Measurements from ENCODE around the gene CXCL1.

The CXCL1 gene

DNA sequence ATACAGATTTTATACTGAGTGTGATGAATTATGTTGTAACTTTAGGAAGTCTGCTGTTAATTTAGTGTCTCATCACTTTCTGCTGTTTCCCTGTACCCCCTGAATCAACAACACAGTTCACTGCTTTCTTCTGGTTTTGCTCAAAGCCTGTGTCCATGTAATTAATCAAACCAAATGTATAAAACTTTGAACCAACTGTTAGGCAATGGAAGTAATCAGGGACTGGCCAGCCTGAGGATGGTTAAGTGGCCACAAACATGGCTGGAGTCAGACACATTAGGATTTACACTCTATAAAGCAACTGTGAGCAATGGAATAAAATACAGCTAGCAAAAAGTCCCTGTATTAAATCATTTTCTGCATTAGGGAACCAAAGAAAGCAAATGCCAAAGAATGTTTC lies 42.6 kb downstream of the CXCL1 start:
- no peak overlapping the region for H3K4me3 ChIP-seq (ENCODE audit: low read depth, low read length)
- DNase-seq (ENCODE audit: low read depth) = no peak
- TF ChIP-seq, protein P1, sequence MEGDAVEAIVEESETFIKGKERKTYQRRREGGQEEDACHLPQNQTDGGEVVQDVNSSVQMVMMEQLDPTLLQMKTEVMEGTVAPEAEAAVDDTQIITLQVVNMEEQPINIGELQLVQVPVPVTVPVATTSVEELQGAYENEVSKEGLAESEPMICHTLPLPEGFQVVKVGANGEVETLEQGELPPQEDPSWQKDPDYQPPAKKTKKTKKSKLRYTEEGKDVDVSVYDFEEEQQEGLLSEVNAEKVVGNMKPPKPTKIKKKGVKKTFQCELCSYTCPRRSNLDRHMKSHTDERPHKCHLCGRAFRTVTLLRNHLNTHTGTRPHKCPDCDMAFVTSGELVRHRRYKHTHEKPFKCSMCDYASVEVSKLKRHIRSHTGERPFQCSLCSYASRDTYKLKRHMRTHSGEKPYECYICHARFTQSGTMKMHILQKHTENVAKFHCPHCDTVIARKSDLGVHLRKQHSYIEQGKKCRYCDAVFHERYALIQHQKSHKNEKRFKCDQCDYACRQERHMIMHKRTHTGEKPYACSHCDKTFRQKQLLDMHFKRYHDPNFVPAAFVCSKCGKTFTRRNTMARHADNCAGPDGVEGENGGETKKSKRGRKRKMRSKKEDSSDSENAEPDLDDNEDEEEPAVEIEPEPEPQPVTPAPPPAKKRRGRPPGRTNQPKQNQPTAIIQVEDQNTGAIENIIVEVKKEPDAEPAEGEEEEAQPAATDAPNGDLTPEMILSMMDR (IDR thresholded peaks at IDR 0.05; ENCODE audit: low read depth, low read length, missing control alignments) = no peak

DNA sequence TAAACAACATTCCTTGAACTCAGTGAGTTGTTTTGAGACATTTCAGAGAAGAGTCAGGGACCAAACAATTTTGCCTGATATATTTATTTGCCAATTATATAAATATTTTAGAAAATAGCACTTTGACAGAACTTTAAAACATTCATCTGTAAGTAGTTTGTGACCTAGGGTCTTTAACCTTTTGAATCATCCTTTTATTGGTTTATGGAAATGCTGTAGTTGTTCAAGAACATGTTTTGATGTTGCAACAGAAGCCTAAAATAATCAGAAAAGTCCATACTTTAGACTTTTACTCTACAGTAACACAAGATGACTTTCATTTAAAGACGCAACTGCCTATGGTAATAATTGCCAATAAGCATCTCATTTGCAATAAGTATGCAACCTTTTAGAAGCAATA lies 43.0 kb downstream of the CXCL1 start:
- no peak overlapping the region for H3K4me3 ChIP-seq (ENCODE audit: low read depth, low read length)
- TF ChIP-seq, protein P1 (IDR thresholded peaks at IDR 0.05; ENCODE audit: low read depth, low read length, missing control alignments) = no peak
- DNase-seq (ENCODE audit: low read depth) = no peak

DNA sequence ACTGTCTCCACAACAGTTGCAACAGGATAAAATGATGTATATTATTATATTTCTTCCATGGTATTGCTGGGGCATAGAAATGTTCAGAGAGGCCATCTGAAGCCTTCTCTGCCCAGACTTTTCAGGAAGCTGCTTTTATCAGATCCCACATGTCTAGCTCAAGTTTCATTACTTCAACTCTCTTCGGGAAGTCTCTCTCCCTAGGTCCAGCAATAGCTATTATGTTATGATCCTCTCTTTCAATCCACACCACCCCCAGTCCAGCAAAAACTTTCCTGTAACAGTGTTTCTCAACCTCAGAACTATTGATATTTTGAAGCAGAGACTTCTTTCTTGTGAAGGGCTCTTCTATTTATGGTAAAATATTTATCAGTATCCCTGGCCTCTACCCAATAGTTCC lies 44.9 kb downstream of the CXCL1 start:
- TF ChIP-seq, protein P1 (IDR thresholded peaks at IDR 0.05; ENCODE audit: low read depth, low read length, missing control alignments) = no peak
- H3K4me3 ChIP-seq (ENCODE audit: low read depth, low read length) = no peak overlapping the region
- no peak for DNase-seq (ENCODE audit: low read depth)

DNA sequence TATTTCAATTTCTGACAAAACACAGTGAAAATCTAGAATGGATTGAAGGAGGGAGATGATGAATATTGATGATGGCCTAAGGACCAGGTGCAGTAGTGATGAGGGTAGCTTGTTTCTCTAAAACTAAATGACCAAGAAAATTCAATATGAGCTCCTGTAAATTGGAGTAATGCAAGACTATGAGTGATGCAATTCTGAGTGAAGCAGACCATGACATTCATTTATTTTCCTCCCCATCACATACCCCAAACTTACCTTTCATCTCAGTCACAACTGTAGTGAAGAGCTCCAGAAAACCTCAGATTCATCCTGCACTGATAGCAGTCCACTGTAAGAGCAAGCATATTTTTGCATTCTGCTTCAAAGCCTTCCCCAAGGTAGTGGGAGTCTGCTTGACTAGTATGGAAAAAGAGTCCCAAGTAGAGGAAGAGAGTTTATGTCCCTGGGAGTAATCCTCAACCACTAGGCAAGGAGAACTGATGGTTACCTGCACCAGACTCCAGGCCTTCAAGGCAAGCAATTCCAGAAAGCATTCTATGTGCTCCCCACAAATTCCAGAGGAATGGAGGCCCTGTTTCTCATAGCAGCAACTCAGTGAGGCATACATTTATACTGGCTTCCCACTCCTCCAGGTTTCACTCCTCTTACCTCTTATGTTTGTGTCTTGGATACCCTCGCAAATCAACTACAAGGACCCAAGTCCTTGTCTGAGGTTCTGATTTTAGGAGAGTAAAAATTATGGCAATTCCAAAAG lies 47.2 kb downstream of the CXCL1 start:
- TF ChIP-seq, protein P1 (IDR thresholded peaks at IDR 0.05; ENCODE audit: low read depth, low read length, missing control alignments) = no peak
- no peak overlapping the region for H3K4me3 ChIP-seq (ENCODE audit: low read depth, low read length)
- no peak for DNase-seq (ENCODE audit: low read depth)

DNA sequence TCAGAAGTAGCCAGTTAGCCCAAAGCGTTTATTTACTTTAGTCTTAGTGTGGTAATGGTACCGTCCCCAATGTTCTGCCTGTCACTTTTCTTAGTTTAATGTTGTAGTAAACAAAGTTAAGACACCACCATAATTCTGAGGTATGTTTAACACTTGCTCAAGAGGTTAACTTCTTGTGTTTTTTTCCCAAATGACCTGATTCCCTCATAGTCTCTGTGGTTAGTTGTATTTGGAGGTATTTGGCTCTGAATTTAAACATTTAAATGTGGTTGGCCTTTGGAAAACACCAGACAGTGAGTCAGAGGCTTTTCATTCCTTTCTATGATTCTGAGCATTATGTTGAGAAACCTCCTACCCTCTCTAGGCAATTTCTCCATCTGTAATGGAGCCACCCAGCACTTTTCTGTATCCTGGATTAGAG lies 47.9 kb downstream of the CXCL1 start:
- TF ChIP-seq, protein P1 (IDR thresholded peaks at IDR 0.05; ENCODE audit: low read depth, low read length, missing control alignments) = no peak
- H3K4me3 ChIP-seq (ENCODE audit: low read depth, low read length) = no peak overlapping the region
- no peak for DNase-seq (ENCODE audit: low read depth)

DNA sequence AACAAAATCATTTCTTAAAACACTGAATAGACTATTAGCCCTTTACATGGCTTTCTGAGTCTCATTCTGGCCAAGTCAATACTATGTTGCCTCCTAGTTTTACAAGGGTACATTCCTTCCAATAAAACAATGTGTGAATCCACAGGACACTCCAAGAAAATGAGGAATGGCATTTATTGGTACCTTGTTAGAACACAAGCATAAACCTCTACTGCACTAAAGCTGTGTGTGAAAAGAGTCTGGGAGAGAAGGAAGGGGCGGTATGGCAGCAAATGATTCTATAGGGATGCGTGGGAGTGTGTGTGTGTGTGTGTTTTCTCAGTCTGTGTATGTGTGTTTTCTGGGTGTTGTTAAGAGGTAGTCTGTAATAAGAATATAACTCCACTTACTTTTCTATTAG lies 48.9 kb downstream of the CXCL1 start:
- DNase-seq (ENCODE audit: low read depth) = no peak
- TF ChIP-seq, protein P1 (IDR thresholded peaks at IDR 0.05; ENCODE audit: low read depth, low read length, missing control alignments) = no peak
- no peak overlapping the region for H3K4me3 ChIP-seq (ENCODE audit: low read depth, low read length)

DNA sequence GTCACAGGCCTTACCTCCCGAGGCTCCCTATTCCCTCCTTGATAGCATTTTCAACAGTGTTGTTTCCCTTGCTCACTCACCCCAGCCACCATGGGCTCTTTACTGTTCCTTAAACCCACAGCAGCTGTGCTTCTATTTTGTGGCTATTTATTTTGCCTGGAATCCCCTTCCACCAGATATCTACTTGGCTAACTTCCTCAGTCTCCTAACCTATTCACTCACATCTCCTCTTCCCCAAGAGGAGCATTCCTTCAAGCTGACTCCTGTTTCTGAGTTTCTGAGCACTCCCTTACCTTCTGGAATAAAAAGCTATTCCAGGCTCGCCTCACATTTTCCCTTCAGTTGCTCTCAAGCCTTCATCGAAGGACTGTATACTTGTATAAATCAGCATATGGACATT lies 50.5 kb downstream of the CXCL1 start:
- no peak overlapping the region for H3K4me3 ChIP-seq (ENCODE audit: low read depth, low read length)

More for the DNA sequence above, 50.5 kb downstream of the CXCL1 start:
- DNase-seq (ENCODE audit: low read depth) = no peak
- TF ChIP-seq, protein P1 (IDR thresholded peaks at IDR 0.05; ENCODE audit: low read depth, low read length, missing control alignments) = no peak
